ENCODE results near the gene ZNF70.

ZNF70 gene

DNA sequence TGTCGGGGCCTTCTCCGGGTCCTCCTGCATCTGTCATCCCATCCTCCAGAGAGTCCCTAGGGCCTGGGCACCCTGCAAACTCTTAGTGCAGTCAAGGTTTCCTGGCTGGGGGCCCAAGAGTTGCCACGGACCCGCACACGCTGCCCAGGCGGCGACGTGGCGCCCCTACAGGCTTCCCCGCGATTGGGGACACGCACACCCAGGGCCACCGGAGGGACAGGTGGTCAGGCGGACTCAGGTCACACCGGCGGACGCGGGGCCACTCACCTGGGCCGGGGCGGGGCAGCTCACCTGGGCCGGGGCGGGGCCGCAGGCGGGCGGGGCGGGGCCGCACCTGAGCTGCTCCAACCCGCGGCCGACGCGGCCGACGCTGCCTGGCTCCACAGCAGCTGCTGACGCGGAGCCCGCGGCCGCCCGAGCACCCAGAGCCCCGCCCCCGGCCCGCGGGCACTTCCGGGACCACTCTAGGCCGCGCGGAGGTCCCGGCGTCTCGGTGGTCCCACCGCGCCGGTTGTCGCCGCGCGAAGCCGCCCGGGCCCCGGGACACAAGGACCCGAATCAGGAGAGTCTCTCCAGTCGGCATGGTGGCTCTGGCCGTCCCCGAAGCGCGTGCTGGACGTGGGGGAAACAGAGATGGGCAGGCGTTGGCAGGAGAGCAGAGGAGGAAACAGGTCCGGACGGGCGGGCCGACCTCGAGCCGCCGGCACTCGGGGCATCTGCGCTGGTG lies at the start of gene ZNF70:
TSS of gene ZNF70 (minus strand) at position 399 of the 727 bp plus-strand sequence. CDS start 5,972 bp downstream, outside the sequence.
- in situ Hi-C loops (cut with HindIII; ENCODE audit: low sequenced_read_pairs) = no loop called here

DNA sequence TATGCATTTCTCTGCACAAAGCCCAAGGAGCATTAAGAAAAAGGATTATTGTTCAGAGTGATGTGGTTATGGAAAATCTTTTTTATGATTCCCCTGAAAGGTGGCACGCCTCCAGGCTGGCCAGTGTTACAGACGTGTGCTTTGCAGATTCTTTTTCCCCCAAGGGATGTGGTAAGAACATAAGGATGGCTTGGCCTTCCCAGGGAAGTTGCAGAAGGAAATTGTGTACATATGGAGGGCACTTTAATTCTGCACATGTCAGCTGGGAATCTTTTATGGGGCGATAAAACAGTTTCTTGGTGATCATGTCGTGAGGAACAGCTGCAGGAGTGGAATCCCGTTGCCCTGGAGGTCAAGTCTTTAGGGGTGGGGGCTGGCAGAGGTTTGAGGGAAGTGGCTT lies 45.5 kb upstream of the ZNF70 start:
- in situ Hi-C loops (cut with HindIII; ENCODE audit: low sequenced_read_pairs) = no loop called here

DNA sequence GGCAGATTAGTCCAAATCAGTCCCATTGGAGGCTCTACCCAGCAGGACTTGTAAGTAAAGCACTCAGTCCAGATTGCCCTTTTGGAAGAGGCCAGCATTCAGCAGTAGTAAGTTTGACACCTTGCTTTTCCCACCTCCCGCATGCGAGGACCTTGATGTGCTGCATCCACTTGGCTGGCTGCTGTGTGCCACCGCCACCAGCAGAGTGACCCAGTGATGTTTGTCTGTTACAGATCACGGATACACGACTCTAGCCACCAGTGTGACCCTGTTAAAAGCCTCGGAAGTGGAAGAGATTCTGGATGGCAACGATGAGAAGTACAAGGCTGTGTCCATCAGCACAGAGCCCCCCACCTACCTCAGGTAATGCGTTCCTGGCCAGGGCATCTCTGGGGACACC lies 42.4 kb upstream of the ZNF70 start:
- in situ Hi-C loops (cut with HindIII; ENCODE audit: low sequenced_read_pairs) = no loop called here

DNA sequence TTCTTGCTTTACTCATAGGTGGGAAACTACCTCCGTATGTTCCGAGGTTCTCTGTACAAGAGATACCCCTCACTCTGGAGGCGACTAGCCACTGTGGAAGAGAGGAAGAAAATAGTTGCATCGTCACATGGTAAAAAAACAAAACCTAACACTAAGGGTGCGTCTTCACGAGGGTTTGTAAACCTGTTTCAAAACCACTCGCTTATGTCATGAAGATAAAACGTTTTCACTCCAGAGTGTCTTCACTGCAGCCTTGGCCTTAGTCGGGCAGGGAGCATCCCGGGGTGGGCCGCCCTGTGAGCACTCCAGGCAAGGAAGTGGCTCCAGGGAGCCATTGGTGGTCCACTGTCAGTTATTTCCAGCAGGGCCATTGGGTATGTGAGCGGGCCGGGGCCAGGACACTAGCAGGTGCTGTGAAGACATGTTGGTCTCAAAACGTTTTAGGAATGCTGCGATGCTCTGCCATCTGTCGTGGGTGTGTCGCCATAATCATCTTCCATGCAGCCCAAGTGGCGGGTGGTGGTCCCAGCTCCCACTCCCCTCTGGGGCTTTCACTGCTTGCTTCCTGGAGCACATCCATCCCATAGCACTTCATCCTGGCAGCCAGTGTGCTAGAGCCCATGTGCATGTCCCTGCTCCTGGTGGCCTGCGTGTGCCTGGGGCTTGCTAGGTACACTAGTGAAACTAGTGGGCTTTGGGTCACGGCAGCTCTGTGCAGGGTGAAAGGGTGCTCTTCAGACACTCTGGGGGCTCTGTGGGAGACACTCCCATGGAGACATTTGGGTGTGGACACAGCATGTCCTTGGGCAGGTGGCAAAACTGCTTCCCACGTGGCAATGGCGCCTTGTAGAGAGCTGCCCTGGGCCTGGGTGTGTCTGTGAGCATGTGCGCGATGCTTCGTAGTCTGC lies 41.1 kb upstream of the ZNF70 start:
- in situ Hi-C loops (cut with HindIII; ENCODE audit: low sequenced_read_pairs) = no loop called here

DNA sequence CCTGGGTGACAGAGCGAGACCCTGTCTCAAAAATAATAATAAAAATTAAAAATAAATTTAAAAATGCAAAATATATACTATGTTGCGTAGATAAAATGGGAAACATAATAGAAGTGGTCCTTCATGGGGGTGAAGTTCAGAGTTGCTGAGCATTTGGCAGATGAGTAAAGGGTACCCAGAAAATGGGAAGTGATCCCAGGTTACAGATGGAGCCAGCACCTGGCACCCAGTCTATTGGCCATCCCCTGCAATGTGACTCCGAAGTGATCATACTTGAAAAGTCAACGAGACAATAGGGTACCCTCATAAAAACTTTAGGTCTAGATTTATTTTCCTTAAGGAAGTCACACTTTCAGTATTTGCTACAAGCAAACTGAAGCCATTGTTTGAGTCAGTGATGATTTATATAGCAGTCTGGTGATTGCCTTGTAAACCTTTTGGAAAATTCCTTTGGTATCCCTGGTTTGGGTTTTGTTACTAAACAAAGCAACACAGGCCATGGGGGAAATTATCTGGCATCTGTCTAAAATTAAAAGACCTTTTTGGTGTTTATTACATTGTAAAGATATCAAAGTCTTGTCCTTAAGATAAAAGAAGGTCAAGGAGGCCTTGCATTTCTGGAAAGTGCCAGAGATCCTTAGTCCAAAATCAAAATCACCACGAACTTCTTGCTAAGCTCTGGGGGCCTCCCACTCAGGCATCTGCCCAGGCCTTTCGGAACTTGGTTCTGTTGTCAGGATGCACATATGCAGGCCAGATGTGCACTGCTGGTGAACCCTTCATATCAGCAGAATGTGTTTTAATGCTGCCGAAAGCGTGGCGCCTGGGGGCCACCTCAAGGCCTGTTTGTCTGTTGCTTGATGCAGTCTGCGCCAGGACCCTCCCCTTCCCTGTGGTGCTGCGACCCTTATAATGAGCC lies 40.2 kb upstream of the ZNF70 start:
- in situ Hi-C loops (cut with HindIII; ENCODE audit: low sequenced_read_pairs) = no loop called here

DNA sequence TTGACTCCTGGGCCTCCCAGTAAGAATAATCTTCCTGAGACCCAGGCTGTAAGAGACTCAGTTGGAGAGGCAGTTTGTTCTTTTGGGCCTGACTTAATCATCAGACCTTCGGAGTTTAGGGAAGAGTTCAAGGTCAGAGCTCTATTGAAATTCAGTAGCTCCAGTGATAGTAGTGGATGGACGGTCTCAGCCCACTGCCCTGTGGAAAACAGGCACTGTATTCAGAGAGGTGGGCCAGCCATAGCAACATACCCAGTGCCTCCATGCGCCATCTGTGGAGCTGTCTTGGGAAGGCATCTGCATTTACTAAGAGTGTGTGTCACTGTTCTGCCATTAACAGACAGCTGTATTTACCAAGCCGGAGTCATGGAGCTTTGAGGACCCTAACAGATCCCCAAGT lies 38.7 kb upstream of the ZNF70 start:
- in situ Hi-C loops (cut with HindIII; ENCODE audit: low sequenced_read_pairs) = no loop called here

DNA sequence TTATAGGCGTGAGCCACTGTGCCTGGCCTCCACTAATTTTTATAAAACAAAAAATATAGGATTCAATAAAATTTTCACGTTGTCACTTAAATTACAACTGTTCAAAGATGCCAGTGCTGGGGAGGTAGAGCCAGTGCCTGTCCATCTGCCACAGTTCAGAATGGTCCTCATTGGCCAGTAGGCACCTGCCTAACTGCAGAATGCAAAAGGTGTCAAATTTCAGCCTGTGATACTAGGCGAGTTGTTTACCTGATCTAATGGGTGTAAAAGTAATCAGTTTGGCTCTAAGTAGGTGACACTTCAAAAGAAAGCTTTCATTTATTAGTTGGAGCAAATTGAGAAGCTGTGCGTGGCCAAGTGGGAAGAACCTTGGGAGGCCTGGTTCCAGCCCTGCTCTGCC lies 38.2 kb upstream of the ZNF70 start:
- in situ Hi-C loops (cut with HindIII; ENCODE audit: low sequenced_read_pairs) = no loop called here

DNA sequence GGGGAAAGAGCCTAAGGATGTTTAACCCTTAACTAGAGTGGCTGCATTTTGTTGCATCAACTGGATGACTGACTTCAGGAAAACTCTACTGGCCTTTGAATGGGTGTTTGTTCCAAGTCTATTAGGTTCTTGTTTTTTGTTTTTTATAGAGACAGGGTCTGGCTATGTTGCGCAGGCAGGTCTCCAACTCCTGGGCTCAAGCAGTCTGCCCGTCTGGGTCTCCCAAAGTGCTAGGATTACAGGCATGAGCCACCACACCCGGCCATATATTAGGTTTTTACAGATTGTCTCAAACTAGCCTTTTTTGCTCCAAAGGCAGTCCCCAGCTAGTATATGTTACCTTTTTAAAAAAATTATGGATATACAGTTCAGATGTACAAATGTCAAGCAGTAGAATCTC lies 37.0 kb upstream of the ZNF70 start:
- in situ Hi-C loops (cut with HindIII; ENCODE audit: low sequenced_read_pairs) = no loop called here

DNA sequence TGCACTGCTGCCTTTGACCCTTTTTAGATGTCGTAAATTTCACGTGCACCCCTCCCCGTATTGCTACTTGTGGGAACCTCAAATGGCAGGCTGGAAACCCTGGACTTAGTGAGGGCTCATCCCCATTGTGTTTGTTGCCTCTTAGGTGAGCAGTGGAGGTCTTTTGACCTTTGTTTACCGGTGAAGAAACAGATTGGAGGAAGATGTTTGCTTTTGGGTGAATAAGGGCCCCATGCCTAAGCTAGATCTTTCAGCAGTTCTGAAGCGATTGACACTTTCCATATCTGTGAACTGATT lies 36.6 kb upstream of the ZNF70 start:
- in situ Hi-C loops (cut with HindIII; ENCODE audit: low sequenced_read_pairs) = no loop called here

DNA sequence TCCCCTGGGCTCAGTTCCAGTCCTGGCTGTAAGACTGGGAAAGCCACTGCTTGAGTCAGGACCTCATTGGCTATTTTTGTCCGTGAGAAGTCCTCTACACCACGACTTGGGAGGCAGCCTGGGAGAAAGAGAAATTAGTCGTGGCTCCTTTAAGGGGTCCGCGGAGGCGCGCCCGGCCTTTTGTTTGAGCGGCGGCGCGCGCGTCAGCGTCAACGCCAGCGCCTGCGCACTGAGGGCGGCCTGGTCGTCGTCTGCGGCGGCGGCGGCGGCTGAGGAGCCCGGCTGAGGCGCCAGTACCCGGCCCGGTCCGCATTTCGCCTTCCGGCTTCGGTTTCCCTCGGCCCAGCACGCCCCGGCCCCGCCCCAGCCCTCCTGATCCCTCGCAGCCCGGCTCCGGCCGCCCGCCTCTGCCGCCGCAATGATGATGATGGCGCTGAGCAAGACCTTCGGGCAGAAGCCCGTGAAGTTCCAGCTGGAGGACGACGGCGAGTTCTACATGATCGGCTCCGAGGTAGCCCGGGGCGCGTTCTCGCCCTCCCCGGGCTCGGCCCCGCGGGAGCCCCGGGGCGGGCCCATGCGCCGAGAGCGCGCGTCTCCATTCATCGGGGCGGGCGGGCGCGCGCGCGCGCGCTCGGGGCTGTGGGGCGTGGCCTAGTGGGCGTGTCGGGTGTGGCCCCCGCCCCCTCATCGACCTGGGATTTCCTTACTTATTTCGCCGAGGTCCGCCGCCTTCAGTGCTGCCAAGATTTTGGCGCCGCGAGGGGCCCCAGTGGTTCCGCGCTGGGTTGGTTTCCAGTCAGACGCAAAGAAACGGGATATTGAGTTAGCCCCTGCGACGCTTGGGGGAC lies 36.1 kb upstream of the ZNF70 start, which contains the start of gene SMARCB1:
TSS of gene SMARCB1 (plus strand) at position 215 of the 848 bp plus-strand sequence. CDS start at position 419, 204 bp downstream.
- in situ Hi-C loops (cut with HindIII; ENCODE audit: low sequenced_read_pairs) = no loop called here

DNA sequence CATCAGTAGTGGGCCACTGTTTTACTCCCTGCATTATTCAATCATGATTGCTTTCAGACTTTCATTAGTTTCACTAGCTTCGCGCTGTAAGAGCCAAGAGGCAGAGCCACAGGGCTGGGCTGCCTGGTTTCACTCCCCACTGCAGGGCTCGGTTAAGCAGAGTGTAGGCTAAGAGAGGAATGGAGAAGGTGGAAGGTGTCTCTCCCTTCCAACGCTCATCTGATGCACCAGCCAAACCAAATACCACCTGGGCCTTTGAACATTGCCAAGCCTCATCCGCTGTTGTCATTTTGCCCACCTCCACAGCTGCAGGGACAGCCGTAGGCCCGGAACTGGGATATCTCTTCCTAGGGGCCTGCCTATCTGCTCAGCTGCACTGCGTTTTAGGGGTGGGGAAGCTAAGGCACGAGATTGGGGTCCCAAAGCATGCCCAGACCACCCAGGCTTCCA lies 35.4 kb upstream of the ZNF70 start:
- in situ Hi-C loops (cut with HindIII; ENCODE audit: low sequenced_read_pairs) = no loop called here

DNA sequence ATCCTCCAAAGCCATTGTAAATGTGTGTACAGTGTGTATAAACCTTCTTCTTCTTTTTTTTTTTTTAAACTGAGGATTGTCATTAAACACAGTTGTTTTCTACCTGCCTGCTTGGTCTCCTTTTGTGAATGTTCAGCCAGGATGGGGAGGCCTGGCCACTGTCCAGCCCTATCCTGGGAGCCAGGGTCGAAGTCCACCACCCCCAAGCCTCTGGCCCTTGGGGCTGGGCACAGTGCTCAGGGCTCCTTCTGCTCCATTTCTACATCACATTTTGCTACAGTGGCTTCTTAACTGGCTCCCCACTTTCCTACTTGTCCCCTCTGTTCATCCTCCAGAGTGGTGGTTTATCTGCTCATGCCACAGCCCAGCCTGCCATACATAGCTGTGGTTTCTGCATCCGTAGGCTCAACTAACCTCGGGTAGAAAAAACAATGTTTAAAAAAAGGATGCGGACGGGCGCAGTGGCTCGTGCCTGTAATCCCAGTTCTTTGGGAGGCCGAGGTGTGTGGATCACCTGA lies 33.4 kb upstream of the ZNF70 start:
- in situ Hi-C loops (cut with HindIII; ENCODE audit: low sequenced_read_pairs) = no loop called here

DNA sequence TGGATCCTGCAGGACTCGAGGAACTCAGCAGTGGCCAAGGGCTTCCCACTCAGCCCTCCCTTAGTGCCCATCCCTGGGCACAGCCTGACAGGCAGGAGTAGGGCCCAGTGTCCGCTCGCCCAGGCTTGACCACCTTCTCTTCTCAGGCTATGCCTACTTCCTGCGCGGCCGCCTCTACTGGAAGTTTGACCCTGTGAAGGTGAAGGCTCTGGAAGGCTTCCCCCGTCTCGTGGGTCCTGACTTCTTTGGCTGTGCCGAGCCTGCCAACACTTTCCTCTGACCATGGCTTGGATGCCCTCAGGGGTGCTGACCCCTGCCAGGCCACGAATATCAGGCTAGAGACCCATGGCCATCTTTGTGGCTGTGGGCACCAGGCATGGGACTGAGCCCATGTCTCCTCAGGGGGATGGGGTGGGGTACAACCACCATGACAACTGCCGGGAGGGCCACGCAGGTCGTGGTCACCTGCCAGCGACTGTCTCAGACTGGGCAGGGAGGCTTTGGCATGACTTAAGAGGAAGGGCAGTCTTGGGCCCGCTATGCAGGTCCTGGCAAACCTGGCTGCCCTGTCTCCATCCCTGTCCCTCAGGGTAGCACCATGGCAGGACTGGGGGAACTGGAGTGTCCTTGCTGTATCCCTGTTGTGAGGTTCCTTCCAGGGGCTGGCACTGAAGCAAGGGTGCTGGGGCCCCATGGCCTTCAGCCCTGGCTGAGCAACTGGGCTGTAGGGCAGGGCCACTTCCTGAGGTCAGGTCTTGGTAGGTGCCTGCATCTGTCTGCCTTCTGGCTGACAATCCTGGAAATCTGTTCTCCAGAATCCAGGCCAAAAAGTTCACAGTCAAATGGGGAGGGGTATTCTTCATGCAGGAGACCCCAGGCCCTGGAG lies 32.6 kb upstream of the ZNF70 start:
- in situ Hi-C loops (cut with HindIII; ENCODE audit: low sequenced_read_pairs) = no loop called here

DNA sequence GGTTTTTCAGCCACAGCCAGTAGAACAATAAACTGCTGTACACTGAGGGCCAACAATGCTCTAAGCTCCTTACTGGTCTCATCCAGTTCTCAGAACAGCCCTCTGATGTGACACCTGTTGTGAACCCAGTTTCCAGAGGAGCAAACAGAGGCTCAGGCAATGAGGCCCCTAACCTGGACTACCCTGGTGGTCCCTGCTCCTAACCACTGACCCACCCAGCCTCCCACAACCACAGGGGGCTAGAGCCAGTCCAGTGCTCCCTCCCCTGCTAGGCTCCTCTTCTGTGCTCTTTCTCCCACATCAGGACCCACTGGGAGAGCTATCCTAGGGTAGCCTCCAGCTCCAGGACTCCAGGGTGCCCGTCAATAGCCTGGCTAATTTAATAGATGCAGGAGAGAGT lies 31.8 kb upstream of the ZNF70 start:
- in situ Hi-C loops (cut with HindIII; ENCODE audit: low sequenced_read_pairs) = no loop called here

DNA sequence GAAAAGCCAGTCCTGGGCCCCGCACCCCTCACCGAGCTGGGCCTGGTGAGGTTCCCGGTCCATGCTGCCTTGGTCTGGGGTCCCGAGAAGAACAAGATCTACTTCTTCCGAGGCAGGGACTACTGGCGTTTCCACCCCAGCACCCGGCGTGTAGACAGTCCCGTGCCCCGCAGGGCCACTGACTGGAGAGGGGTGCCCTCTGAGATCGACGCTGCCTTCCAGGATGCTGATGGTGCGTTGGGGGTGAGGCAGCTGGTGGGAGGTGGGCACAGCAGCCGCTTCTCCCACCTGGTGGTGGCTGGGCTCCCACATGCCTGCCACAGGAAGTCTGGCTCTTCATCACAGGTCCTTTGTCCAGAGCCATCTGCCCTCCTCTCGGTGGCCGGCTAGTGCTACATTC lies 31.3 kb upstream of the ZNF70 start:
- in situ Hi-C loops (cut with HindIII; ENCODE audit: low sequenced_read_pairs) = no loop called here

DNA sequence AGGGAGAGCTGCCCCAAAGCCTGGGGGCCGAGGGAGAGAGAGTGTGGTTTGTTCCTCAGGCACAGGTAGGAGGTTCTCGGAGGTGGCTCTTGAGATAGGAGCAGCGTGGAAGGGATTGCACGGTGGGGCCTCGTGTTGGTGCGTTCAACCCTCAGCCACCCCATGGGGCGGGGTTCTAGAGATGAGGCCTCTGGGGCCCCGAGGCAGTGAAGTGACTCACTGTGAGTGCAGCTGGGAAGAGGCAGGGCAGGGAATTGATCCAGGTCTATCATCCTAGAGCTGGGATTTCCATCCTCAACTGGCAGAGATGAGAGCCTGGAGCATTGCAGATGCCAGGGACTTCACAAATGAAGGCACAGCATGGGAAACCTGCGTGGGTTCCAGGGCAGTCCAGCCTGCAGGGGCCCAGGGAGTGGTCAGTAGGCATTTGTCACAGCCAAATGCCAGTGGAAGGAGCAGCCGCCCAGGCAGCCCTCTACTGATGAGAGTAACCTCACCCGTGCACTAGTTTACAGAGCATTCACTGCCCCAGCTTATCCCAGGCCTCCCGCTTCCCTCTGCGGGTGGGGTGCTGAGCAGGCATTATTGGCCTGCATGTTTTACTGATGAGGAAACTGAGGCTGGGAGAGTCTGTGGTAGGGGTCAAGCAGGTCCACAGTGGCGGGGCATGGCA lies 30.7 kb upstream of the ZNF70 start:
- in situ Hi-C loops (cut with HindIII; ENCODE audit: low sequenced_read_pairs) = no loop called here

DNA sequence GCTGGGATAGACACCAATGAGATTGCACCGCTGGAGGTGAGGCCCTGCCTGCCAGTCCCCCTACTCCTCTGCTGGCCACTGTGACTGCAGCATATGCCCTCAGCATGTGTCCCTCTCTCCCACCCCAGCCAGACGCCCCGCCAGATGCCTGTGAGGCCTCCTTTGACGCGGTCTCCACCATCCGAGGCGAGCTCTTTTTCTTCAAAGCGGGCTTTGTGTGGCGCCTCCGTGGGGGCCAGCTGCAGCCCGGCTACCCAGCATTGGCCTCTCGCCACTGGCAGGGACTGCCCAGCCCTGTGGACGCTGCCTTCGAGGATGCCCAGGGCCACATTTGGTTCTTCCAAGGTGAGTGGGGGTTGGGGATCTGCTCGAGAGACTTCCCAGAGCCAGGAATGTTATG lies 30.2 kb upstream of the ZNF70 start:
- in situ Hi-C loops (cut with HindIII; ENCODE audit: low sequenced_read_pairs) = no loop called here

DNA sequence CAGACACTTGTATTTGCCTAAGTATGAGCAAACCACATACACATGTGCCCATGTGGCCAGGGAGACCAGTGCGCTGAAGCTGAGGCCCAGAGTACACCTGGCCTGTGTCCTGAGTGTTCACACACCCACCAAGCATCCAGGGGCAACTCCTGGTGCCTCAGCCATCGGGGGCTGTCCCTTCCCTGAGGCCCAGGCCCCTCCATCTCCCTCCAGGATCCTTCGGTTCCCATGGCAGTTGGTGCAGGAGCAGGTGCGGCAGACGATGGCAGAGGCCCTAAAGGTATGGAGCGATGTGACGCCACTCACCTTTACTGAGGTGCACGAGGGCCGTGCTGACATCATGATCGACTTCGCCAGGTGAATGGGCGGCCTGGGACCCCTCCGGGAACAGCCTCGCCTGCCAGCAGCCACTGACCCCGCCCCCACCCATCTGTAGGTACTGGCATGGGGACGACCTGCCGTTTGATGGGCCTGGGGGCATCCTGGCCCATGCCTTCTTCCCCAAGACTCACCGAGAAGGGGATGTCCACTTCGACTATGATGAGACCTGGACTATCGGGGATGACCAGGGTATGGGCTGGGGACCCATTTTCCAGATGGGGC lies 29.3 kb upstream of the ZNF70 start:
- in situ Hi-C loops (cut with HindIII; ENCODE audit: low sequenced_read_pairs) = no loop called here

Measured in DLD1 (cell line).